RKO (cell line): ENCODE data around the gene SPOCK1.

Experiments used
- DNase-seq: peaks from one replicate; pipeline ENCODE4 v3.0.0-alpha.2; 2016; ENCODE audit warnings: low spot score

SPOCK1 gene

DNA sequence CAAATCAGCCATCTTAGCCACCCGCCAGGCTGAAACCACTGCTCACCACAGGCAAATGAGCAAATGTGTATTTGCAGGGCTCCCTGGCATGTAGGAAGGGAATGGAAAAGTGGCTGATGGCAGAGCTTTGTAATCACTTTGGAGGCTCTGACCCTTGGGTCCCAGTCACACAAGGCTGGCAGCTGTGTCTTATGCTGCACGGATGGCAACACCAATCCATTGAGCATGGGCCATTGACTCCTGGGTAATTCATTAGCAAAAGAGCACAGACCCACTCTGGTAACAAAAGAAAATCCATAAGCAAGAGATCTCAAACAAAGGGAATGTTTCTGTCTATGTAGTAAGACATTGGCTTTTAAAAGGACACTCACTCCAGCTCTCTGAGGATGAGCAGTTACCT is 57.6 kb downstream of the SPOCK1 start:
- no peak for DNase-seq

DNA sequence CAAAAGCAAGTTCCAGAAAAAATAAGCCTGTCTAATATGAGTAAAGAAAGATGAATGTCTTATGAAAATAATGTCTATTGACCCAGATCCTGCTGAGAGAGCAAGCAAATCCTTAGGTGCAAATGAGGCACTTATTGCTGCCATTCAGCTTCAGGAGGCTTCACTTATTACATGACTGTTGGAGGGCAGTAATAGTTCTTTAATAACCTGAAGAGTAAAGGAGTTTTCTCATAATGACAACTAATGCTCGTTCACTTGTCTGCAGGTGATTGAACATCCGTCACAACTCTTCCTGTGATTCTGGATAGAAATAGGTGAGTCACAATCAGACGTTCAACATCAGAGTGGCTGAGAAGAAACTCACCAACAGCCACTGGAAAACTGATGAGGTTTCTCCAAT is 58.3 kb downstream of the SPOCK1 start:
- DNase-seq = no peak

DNA sequence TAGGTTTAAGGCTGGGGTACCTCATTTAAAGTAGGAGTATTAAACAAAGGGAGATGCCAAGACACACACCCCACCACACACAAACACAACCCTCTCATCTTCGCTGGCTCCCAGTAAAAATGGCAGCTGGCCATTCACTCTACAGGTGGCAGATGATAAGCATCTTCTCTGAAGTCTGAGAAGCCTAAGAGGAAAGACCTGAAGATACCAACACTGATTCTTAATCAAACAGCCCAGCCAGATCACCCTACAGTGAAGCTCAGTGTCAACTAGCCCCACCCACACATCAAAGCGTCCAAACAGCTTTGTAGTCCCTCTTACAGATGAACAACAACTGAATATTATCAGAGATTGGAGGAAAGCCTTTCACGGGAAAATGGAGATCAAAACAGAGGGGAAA is 59.5 kb downstream of the SPOCK1 start:
- no peak for DNase-seq

DNA sequence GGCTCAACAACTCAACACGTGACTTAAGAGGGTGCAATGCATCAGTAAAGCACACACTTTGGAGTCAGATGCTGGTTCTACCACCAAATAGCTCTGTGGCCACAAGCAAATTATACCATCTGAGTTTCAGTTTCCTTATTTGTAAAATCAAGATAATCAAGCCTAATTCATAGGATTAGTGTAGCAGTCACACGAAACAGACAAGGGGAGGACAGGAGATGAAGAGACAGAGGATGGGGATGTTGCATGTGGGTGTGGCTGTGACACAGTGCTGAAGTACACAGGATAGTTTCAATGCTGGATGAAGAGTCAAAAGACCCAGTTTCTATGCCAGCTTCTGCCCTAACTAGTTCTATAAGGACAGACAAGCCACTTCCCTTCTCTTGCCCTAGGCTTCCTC is 60.2 kb downstream of the SPOCK1 start:
- DNase-seq = no peak

DNA sequence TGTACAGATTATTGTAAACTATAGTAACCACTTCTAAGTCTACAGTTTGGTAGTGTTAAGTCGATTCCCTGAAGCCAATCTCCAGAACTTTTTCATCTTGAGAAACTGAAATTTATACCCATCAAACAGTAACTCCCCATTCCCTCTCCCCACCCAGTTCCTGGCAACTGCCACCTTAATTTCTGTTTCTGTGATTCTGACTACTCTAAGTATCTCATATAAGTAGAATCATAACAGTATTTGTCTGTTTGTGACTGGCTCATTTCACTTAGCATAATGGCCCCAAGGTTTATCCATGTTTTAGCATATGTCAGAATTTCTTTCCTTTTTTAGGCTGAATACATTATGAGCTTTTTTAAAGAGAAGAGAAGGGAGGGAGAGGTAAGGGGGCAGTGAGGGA is 61.4 kb downstream of the SPOCK1 start:
- DNase-seq = no peak

DNA sequence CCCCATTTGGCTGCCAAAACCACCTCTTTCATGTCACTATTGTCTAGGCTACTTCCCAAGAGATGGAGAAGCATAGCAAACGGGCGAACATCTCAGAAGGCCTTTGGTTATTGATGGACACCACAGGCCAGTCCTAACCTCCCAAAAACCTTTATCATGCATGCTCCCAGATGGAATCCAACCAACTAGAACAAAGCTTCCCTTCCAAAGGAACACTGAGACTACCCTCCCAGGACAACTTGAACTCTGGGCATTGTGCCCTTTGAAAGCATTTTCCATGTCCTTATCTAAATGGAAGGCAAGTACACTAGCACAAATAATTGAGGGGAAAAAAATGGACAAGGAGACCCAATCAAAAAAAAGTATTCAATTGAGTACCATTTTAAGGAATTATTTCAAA is 65.6 kb downstream of the SPOCK1 start:
- DNase-seq = no peak

DNA sequence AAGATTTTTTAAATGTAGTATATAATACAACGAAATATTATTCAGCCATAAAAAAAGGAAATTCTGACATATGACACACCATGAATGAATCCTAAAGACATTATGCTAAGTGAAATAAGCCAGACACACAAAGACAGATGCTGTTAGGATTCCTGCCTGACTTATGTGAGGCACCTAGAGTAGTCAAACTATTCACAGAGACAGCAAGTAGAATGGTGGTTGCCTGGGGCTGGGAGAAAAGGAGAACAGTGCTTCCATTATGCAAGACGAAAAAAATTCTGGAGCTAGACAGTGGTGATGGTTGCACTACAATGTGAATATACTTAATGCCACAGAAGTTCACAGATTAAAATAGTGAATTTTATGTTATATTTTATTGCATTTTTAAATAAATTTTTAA is 66.8 kb downstream of the SPOCK1 start:
- DNase-seq = no peak

DNA sequence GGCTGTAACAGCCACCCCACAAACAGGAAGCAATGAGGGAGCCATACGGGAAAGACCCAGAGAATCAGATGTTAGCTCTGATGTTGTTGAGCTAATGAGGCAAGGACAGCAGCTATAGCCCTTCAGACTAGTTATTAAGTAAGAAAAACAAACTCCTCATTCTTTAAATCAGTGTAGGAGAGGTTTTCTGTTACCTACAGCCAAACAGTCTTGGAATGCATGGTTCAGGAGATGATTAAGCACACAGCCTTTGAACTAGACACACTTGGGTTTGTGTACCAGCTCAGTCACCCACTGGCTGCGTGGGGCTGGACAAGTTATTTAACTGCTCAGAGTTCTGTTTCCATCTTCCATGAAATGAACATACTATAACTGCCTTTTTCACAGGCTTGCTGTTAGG is 68.1 kb downstream of the SPOCK1 start:
- no peak for DNase-seq

DNA sequence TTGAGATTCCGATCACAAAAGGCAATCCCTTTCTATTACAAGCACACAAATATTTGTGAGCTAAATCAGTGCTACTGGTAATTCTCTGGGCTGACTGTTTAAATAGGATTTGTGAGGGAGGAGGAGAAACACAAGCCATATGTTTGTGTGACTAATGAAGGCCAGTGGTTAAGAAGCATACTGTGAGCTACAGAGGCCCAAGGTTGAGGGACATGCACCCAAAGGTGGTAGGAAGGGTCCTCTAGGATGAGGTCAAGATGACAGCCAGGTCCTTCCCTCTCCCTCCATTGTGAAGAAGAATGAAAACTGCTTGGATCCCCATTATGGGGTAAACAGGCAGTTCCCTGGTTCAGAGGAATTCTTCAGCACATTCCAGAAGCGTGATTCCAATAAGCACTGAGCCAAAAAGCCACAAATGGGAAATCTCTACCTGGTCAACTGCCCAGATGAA is 83.9 kb downstream of the SPOCK1 start:
- DNase-seq = no peak

DNA sequence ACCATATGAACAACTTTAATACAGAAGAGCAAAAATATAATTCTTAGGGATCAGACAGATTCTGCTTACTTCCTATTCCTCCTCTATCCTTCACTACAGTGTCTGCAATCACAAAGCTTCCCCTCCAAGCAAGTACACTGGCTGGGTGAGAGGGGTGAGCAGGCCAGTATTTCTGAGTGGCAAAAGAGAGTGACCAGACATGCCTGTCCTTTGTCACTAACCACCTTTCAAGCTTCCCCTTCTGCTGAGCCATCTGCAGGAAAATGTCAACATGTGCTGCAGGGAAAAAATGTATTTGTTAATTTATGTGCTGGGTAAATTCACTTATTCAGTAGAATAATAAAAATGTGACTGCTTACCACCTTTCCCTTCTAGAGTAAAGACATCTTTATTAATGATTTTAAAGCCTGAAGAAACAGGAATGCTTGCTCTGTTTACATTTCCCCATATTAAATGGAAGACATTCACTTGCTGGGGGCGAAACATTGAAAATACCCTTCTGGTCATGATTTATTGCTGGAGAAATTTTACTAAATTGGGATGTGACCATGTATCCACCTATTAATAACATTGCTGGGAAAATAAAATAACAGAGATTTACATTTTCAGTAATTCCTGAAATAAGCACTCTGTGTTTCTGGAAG is 84.9 kb downstream of the SPOCK1 start:
- no peak for DNase-seq

DNA sequence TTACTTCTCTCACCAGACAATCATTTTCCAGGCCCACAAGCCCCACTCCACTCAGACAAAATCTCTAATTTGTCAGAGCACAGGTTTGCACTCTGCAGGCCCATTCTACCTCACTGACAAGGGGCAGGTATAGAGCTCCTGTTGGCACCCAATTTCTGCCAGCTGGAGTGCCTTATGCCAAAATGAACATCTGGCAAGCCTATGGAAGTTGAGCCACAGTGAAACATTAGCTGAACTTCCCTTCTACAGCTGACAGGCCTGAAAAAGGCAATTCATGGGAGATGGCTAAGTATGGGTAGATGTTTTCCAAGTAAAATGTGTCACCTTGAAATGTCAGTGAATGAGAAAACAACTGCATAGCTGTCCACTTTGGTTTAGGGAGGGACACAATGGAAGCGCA is 87.0 kb downstream of the SPOCK1 start:
- no peak for DNase-seq

DNA sequence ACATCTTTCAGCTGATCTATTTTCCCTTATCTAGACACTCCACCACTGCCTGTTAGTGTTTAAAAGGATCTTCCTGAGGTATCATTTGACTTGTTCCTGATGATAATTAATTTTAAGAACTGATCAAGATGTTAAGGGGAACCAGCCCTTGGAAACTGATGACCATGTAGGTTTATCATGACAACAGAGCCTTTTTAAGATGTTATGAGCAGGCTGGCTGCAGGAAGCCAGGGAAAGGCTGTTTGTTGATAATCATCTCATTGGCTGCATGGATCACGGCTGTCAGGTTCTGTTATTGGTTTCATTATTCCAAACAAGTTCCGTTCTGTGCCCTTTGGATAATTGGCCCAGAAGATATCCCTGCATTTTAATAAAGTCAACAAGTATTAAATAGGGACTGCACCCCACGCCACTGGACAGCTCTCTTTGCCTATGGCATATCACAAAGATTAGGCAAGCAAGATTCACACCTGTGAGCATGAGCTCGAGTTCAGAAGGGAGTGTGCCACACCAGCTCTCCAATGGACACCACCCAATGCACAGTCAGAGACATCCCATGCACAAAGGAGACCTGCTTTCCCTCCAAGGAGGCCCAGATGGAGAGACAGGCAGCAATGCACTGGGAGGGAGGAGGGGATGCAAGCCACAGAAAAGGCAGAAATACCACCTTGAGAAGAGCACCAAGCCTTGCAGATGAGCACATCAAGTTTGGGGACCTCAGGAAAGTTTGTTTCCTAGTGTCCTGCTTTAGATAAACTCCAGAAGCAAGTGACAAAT is 88.7 kb downstream of the SPOCK1 start:
- no peak for DNase-seq

DNA sequence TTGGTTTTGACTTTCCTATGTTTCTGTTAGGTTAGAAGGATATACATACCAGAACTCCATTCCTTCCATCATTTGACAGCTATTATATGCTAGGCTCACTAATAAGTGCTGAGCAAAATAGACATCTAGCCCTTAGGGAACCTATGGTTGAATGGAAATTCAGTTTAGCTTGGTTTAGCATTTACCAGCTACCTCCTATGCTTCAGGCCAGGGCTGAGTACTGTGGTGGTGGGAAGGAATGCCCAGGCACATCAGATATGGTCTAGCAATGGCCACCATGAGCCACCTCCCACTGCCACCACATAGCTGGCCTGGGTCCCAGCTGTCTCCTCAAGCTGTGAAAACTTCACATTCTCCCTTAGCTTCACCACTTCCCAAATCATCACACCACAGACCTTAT is 89.4 kb downstream of the SPOCK1 start:
- DNase-seq = no peak

DNA sequence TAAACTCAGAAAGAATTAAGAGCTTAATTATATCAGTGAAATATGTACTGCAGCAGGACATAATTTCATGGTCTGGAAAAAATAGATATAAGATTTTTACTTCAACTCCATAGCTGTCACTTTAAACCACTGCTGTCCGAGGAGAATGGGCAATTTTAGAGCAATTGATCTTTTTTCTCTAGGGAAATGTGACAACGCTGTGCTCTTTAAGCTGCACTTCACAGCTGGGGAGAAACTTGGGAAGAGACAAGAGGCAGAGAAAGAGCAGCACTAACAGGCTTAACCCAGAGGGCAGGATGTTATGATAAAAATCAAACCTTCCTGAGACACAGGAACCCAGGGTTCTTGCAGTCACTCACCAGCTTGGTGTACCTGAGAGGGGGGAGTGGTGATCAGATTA is 92.0 kb downstream of the SPOCK1 start:
- no peak for DNase-seq

DNA sequence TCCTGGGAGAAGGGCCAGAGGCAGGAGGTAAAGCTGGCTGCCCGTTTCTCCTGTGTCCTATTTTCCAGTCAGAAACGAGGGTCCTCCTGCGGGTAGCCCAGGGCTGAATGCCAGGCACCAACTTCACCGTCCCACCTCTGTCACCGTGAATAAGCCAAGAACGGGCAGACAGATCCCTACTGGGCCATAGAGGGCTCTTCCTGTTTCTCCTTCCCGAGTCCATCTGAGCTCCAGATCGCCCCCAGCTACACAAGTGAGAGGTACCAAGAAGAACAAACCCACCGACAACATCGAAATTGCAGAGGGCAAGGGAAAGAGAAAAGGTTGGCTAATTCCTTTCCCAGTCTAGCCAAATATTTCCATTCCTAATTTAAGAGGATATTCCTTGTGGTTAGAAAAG is 93.7 kb downstream of the SPOCK1 start:
- DNase-seq = no peak

DNA sequence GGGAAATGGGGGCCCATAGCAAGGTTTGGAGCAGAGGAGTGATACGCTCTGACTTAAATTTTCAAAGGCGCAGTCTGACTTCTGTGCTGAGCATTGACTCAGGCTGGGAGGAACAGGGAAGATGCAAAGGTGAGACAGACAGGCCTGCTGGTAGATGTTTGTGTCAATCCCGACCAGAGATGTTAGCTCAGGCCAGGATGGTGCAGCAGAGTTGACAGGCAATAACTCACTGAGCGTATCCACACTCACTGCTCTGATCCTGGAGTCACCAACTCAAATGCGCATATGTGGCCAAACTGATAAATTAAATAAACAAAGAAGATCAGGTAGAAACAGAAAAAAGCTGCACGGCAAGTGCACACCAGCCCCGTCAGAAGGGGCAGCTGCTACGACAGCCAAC is 95.3 kb downstream of the SPOCK1 start:
- no peak for DNase-seq

DNA sequence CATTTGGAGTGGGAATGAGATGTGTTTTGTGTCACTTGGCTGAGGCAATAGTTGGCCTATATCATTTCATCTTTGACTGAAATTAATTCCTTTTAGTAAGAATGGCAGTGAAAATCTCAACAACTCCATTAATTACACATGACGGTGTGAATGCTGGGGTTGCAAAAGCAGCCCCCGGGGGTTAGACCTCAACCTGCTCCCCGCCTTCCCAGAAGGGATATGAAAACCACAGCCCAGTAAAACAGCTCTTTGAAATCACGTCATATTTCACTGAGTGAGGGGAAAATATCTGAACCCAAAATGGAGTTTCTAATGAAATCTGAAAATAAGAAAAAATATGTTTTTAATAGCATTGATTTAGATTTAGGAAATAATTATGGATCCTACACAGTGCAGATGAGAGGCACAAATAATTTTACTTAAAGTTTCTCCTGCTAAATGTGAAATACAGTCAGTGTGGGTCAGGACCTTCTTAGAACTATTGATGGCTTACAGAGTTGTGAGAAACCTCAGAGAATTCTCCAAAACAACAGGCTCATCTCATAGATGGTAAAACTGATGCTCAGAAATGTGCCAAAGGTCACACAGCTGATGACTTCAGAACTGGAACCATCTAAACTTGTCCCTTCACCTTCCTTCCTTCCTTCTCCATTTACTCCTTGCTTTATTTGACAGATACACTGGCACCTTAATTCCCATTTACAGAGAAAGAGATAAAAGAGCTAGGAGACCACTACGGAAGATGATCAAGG is 96.5 kb downstream of the SPOCK1 start:
- no peak for DNase-seq

DNA sequence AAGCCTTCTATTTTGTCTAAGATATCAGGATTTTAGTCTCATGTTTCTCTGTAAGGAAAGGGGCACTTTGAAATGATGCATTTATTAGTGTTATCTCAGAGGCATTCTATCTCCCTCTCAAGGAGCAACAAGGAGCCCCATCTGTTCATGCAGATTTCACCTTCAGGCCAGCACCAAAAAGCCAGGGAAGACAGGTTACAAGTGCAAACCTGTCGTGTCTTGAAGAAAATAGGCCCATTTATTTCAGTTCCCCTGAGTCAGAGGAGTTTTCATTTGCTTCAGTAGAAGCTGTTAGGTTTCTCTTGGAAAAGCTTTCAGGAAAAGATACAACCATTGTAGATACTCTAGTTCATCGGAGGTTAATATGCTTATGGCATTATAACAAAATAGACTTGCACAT is 97.2 kb downstream of the SPOCK1 start:
- DNase-seq = no peak

DNA sequence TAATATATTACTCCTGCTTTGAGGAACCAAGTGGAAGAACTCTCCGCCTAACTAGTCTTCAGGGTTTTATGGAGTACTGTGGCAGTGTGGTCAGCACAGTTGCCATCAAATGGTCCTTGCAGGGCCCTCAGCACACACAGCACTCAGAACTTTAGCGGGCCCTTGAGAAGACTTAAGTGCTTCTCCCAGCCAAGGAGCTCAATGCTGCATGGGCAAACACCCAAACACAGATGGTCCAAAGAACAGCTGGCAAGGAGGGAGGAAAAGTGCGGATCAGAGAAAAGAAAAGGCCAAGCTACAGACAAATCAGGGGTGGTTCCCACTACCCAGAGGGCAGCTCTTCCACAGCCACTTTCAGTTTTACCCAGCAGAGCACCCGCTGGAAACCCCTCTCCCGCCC is 98.6 kb downstream of the SPOCK1 start:
- DNase-seq = no peak

DNA sequence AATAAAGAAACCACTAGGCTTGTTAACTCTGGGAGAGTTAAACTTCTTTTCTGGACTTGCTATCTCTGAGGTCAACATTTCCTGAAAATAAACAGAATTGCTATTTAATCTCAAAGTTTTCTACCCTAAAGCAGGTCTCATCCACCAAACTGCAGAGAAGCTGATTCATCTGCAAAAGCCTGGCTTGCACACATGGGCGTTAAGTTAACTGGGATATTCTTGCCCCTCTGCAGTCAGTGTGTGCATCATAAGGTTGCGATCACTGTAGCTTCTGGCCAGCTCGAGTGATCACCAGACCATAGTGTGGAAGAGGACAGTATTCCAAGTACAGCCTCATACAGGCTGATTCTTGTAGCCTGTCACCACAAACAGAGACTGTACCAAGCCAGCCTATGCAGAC is 99.2 kb downstream of the SPOCK1 start:
- no peak for DNase-seq

DNA sequence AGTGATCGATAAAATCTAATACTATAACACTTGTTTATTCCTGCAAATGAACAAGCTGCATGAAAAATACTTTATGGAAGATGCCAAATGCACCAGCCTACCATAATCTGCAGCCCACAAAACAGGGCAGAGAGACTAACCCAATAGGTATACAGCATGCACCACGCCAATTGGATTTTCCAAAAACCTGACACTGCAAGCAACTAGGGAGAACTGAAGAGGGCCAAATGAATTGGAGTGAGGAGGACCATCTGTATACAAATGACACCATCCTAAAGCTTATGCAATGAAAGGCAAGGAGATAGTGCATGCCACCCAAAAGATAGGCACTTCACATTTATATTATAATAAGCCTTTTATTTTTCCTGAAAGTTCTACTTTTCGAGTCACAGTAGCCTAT is 100.4 kb downstream of the SPOCK1 start:
- DNase-seq = no peak

DNA sequence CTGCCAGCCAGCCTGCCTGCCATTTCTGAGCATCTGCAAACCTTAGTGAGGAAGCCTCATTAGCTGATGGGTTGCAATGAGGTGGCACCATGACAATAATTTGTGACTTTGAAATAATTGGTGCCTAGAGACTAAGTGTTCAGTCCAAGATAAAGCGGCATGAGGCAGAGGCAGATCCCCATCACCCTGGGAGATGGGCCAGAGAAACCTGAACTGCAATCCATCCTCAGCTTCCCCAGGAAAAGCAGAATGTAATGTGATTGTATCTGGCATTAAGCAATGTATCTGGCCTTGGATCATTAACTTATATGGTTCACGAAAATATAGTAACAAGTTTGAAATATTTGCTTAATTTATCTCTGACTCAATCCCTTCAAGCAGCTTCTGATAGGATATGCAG is 101.0 kb downstream of the SPOCK1 start:
- no peak for DNase-seq

DNA sequence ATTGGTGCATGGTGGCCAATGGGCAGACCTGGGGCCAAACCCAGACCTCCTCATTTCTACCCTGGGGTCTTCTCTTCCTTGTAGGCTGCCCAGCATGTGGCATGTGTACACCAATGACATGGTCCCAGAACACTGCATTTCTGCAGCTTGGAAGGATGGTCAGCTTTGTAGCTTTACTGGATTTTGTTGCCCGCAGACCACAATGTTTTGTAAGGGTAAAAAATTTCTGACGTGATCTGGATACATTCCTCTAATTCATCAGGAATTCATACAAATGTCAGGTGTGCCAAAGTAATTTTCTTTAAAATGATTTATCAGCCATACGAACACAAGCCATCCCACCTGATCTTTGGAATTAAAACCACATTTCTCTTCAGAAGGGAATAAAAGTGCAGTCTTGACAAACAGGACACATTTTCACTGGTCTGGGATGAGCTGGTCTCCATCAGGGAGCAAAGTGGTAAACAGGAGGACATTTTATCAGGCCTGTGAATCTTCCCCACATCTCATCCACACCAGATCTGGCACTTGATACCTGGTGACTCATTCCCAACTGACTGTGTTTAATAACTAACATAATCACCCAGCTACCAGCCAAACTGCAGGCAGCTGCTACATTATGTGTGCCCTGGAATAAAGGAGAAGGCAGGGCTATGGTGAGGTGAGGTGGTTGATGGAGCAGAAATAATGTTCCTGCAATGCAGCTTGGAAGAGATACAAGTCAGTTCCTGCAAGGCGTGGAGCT is 103.9 kb downstream of the SPOCK1 start:
- DNase-seq = peak; percentile 2
